Kidney epithelial cell (primary cell): ENCODE measurements around the gene BTBD16. TPM values are rescaled to one million over a fixed set of nuclear protein-coding genes. Genes with fewer than 3 reads are reported as not detected.
A peak's percentile ranks its signal among the peaks of the same experiment; 100 is the strongest.

Source experiments
- DNase-seq: peaks from one replicate; pipeline ENCODE4 v3.0.0-alpha.2; 2010; ENCODE audit warnings: low read depth
- H3K27me3 ChIP-seq: 2 replicates; pipeline ENCODE4 v1.6.0; 2011; ENCODE audit warnings: low read length; ENCODE audit not compliant: control insufficient read depth, insufficient read depth
- H3K36me3 ChIP-seq: 2 replicates; pipeline ENCODE4 v1.5.1; 2011; ENCODE audit warnings: low read length; ENCODE audit not compliant: control insufficient read depth, insufficient read depth
- H3K4me3 ChIP-seq: 2 replicates; pipeline ENCODE4 v1.5.1; 2011; ENCODE audit warnings: low read depth, mild to moderate bottlenecking, control low read depth, low read length
- total RNA-seq: library from RNA; depleted of rRNA; stranded (reverse); fragments of >200 nt; gene quantifications from 2 replicates; pipeline ENCODE4 v1.2.3, GENCODE V29; 2015
- TF ChIP-seq, protein P1 (sequence below): IDR thresholded peaks from 2 replicates; pipeline ENCODE4 v1.5.1; 2011; ENCODE audit warnings: mild to moderate bottlenecking, moderate library complexity, low read length, control low read depth, inconsistent platforms; ENCODE audit not compliant: insufficient read depth, poor library complexity, severe bottlenecking

The BTBD16 gene
- total RNA-seq, 1 donor from 2014 or later: 2.0 TPM

DNA sequence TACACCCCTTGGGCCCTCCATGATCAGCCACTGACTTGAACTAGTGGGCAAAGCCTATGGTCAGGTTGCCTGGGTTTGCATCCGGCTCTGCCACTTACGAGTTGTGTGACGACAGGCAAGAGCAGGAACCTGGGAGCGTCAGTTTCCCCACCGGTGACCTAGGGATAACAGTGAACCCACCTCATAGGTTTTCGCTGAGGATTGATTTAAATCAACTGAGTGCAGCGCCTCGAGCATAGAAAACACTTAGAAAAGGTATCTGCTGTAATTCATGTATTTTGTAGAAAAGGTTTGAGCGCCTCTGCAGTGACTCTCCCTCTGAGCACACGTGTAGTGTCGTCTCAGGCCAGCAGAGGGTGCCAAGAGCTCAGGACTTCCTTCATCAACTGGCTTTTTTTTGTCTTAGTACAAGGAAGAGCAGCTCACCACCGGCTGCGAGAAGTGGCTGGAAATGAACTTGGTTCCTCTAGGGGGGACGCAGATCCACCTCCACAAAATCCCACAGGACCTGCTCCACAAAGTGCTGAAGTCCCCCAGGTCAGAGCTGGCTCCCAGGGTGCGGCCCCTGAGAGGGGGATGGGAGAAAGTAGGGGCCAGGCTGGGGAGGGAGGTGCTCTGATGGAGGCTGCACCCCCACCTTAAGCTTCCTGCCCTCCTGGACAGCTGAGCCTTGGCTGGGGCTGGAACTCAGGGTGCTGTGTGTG, 27.7 kb downstream of the BTBD16 start:
- TF ChIP-seq, protein P1, sequence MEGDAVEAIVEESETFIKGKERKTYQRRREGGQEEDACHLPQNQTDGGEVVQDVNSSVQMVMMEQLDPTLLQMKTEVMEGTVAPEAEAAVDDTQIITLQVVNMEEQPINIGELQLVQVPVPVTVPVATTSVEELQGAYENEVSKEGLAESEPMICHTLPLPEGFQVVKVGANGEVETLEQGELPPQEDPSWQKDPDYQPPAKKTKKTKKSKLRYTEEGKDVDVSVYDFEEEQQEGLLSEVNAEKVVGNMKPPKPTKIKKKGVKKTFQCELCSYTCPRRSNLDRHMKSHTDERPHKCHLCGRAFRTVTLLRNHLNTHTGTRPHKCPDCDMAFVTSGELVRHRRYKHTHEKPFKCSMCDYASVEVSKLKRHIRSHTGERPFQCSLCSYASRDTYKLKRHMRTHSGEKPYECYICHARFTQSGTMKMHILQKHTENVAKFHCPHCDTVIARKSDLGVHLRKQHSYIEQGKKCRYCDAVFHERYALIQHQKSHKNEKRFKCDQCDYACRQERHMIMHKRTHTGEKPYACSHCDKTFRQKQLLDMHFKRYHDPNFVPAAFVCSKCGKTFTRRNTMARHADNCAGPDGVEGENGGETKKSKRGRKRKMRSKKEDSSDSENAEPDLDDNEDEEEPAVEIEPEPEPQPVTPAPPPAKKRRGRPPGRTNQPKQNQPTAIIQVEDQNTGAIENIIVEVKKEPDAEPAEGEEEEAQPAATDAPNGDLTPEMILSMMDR: peak; percentile 90
- Histone ChIP-seq H3K4me3 (no peak overlapping the region), H3K27me3 (no peaks in the 10 kb centered on the region), H3K36me3 (no peaks in the 10 kb centered on the region)
- DNase-seq: peak; percentile 21

DNA sequence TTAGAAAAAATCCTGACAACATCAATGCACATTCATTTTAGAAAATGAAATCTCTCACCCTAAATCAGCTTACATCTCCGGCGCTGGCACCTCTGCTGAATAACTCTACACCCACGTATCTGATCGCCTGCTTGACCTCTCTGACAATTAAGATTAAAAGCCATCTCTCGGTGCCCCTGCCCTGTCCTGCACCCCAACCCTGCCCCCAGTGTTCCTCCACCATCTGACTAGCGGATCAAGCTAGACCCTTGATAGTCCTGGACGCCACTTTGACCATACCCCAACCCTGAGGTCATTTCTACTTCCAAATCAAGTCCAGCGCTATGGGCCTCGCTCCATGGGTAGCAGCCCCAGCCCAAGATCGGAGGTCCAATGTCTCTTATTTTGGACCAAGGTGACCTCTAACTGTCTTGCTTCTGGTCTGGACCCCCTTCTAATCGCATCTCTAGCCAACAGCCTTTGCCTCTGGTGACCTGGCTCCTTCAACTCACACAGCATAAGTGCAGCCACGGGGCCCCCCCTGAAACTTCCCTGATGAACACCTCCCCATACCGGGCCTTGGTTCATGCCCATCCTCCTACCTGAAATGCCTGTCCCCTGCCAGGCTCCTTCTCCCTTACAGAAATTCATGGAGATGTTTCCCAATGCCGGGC, 28.5 kb downstream of the BTBD16 start:
- Histone ChIP-seq H3K4me3 (no peak overlapping the region), H3K36me3 (no peaks in the 10 kb centered on the region), H3K27me3 (no peaks in the 10 kb centered on the region)
- TF ChIP-seq, protein P1: no peak
- DNase-seq: no peak

DNA sequence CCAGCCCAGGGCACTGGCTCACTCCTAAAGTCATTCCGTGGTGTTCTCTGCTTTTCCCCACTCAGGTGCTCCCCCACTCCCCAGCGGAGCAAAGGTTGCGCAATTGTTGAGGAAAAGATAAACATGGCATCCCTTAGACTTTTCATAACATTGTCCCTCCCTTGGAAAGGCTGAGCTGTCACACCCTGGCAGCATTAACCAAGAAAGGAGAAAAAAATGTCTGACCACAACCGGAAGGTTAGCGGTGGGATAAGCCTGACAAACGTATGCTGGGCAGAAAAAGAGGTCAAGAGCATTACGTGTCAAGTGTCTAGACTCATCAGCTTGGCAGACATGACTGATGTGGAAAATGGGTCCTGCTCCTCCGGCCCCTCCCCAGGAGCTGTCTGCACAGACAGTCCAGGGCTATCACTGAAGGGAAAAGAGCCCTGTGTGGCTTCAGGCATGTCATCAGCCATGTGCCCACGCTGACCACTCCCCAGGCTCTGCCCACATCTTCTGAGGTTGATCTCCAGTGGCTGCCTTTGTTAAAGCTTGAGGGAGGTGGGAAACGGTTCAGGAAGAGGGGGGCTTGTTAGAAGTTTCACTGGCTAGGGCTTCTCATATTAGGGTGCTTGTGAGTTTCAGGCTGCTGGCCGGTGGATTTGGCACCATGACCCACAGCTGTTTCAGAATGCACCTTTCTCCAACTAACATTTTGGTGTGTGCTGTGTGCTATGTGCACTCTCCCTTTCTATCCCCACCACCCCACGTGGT, 30.1 kb downstream of the BTBD16 start:
- peak; percentile 69 for DNase-seq

DNA sequence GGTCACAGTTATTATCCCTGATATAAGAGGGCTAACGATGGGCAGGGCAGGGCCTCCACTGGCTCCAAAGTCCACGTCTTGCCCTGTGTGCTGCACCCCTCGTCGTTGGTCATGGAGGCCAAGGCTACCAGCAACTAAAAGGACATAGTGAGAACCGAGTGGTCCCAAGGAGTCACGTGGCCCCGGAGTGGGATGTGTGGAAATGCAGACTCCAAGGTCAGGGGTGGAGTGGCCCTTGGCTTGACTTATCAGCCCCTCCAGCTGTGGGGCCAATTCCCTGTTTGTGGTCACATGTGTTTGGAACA, 30.7 kb downstream of the BTBD16 start:
- no peak for DNase-seq
- TF ChIP-seq, protein P1: no peak
- Histone ChIP-seq H3K4me3 (no peak overlapping the region), H3K27me3 (no peaks in the 10 kb centered on the region), H3K36me3 (no peaks in the 10 kb centered on the region)

More for the DNA sequence above, 30.1 kb downstream of the BTBD16 start:
- Histone ChIP-seq H3K4me3 (no peak overlapping the region), H3K27me3 (no peaks in the 10 kb centered on the region), H3K36me3 (no peaks in the 10 kb centered on the region)
- TF ChIP-seq, protein P1: no peak

DNA sequence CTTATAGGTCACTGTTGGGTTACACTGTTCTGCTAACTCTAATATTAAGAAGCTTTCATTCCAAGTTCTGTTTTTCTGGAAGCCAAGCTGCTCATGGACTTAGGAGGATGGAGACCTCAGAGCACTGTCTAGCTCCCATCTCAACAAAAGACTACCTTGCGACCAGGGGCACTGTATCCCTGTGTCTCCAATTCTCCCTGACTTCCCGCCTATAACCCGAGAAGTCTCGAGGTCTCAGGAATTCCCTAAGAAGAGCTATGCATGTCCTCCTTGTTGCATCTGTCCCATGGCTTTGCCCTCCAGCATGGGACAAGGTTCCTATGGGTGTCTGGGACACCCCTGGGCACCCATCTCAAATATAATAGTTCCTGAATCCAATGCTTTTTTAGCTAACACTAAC, 31.2 kb downstream of the BTBD16 start:
- TF ChIP-seq, protein P1: no peak
- Histone ChIP-seq H3K4me3 (no peak overlapping the region), H3K36me3 (no peaks in the 10 kb centered on the region), H3K27me3 (no peaks in the 10 kb centered on the region)
- DNase-seq: no peak
